Hindlimb muscle (tissue), 1 donor: Measurements from ENCODE around the gene C15orf62. TPM values are rescaled to one million over a fixed set of nuclear protein-coding genes. Genes with fewer than 3 reads are reported as not detected.

ENCODE experiments used
- DNase-seq: peaks from one replicate; pipeline ENCODE4 v3.0.0-alpha.2; 2013
- polyA plus RNA-seq: library from polyadenylated mRNA; unstranded; fragments of 120-200 nt; gene quantifications from one replicate; pipeline ENCODE4 v1.2.1, GENCODE V29; 2013; ENCODE audit not compliant: insufficient read length

C15orf62 gene
- polyA plus RNA-seq, 1 donor, result 1.4 TPM

- DNase-seq, result no peak
Observed at GRCh38 chr15:40756938-40757337, 12.8 kb upstream of the C15orf62 start.

- DNase-seq, result no peak
Observed at GRCh38 chr15:40759961-40760360, 9.8 kb upstream of the C15orf62 start.

GRCh38 chr15:40762919-40763800 lies 6.6 kb upstream of the C15orf62 start:
- peak; percentile 71 for DNase-seq

GRCh38 chr15:40763801-40764628 lies 5.8 kb upstream of the C15orf62 start, which contains the start of gene GCHFR:
GCHFR (plus strand) TSS chr15:40764068; CDS start chr15:40764181, 113 bp downstream.
- peak; percentile 78 for DNase-seq

- DNase-seq, result no peak
Observed at GRCh38 chr15:40764629-40765103, 5.1 kb upstream of the C15orf62 start.

- DNase-seq, result no peak
Observed at GRCh38 chr15:40766194-40766815, 3.5 kb upstream of the C15orf62 start.

- no peak for DNase-seq
Observed at GRCh38 chr15:40766906-40767837, 2.6 kb upstream of the C15orf62 start.

- DNase-seq, result no peak
Observed at GRCh38 chr15:40767838-40768500, 1.8 kb upstream of the C15orf62 start.

GRCh38 chr15:40768521-40769273 lies 1.1 kb upstream of the C15orf62 start:
- no peak for DNase-seq

- DNase-seq, result no peak
Observed at GRCh38 chr15:40770147-40770721, 454 bp downstream of the C15orf62 start.

- DNase-seq, result no peak
Observed at GRCh38 chr15:40771242-40771641, 1.5 kb downstream of the C15orf62 start.

- no peak for DNase-seq
Observed at GRCh38 chr15:40772014-40772413, 2.2 kb downstream of the C15orf62 start.

GRCh38 chr15:40773496-40773895 lies 3.7 kb downstream of the C15orf62 start:
- no peak for DNase-seq

GRCh38 chr15:40773902-40774301 lies 4.1 kb downstream of the C15orf62 start:
- DNase-seq, result no peak

- no peak for DNase-seq
Observed at GRCh38 chr15:40775007-40775406, 5.2 kb downstream of the C15orf62 start.

GRCh38 chr15:40775740-40776536 lies 6.2 kb downstream of the C15orf62 start:
- no peak for DNase-seq

GRCh38 chr15:40776537-40777141 lies 6.9 kb downstream of the C15orf62 start:
- no peak for DNase-seq

- no peak for DNase-seq
Observed at GRCh38 chr15:40782609-40783227, 12.9 kb downstream of the C15orf62 start.
